Endothelial cell of umbilical vein (primary cell): Measurements from ENCODE around the gene ELOB.

ENCODE experiments used
- CTCF ChIP-seq, 2 donors: IDR thresholded peaks; 1 replicate in 1 of 2; 2 replicates in 1 of 2; pipeline ENCODE4 v1.5.1; 2011; ENCODE audit warnings: low read length in 2 of 2, mild to moderate bottlenecking in 2 of 2, moderate library complexity in 2 of 2, control low read depth in 1 of 2, inconsistent platforms in 1 of 2, low read depth in 1 of 2; ENCODE audit not compliant: insufficient read depth in 1 of 2; ENCODE audit errors: extremely low read depth in 1 of 2
- EZH2 ChIP-seq: IDR thresholded peaks from 2 replicates; pipeline ENCODE4 v1.6.1; 2012; ENCODE audit warnings: borderline replicate concordance, low read depth, mild to moderate bottlenecking, moderate library complexity, low read length, inconsistent platforms; ENCODE audit not compliant: severe bottlenecking
- FOS ChIP-seq: IDR thresholded peaks from 2 replicates; pipeline ENCODE4 v1.6.1; 2011; ENCODE audit warnings: mild to moderate bottlenecking, low read length, moderate library complexity, borderline replicate concordance; ENCODE audit not compliant: insufficient read depth
- GATA2 ChIP-seq: IDR thresholded peaks from 2 replicates; pipeline ENCODE4 v1.7.0; 2011; ENCODE audit warnings: low read depth, mild to moderate bottlenecking, moderate library complexity, mixed read lengths, low read length; ENCODE audit not compliant: insufficient read length, insufficient read depth
- MAX ChIP-seq: IDR thresholded peaks from 2 replicates; pipeline ENCODE4 v1.6.1; 2011; ENCODE audit not compliant: insufficient read depth, insufficient read length
- MYC ChIP-seq: IDR thresholded peaks from one replicate; pipeline ENCODE4 v1.6.1; 2011; ENCODE audit warnings: mild to moderate bottlenecking, low read depth, low read length
- POLR2A ChIP-seq: IDR thresholded peaks from 2 replicates; pipeline ENCODE4 v1.6.1; 2012; ENCODE audit warnings: low read depth, mild to moderate bottlenecking, control low read depth, low read length
- POLR2AphosphoS5 ChIP-seq: IDR thresholded peaks from 2 replicates; pipeline ENCODE4 v1.6.1; 2012; ENCODE audit warnings: low read depth, mild to moderate bottlenecking, control low read depth, low read length, moderate library complexity; ENCODE audit not compliant: insufficient read depth

DNA sequence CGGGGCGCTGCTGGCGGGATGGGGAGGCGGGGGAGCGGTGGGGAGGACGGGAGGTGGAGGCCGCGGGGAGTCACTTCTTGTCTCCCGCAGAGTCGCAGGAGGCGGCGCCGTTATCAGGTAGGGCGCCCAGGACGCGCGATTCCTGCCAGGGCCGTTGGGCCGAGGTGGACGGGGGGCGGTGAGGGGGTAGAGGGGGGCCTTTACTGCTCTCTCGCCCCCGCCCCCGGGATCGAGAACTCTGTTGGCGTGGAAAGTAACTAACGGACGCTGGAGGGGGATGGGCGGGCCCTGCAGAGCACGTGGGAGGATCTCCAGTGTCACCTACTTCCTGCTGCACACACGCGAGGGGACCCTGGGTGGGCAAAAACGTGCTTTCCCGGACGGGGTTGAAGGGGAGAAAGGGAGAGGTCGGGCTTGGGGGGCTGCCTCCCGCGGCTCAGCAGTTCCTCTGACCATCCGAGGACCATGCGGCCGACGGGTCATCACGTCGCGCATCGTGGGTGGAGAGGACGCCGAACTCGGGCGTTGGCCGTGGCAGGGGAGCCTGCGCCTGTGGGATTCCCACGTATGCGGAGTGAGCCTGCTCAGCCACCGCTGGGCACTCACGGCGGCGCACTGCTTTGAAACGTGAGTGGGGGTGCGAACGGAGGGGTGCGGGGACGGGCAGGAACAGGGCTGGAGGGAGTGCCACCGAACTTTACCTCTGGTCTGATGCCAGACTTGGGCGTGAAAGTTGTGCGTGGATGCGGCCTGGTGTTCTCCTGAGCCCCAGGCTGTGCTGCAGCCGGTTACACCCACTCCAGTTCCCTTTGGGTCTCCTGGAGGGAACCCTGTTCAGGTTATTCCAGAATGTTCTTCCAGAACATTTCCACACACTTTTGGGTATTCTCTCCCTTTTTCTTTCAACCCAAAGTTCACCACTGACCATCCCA is 40.5 kb upstream of the ELOB start:
- TF ChIP-seq CTCF (IDR thresholded peaks at IDR 0.05; ENCODE audit: extremely low read depth in 1 of 2, insufficient read depth in 1 of 2, low read depth in 1 of 2, low read length in 2 of 2) (no peak), EZH2 (no peak), POLR2A (no peak), FOS (no peak), POLR2AphosphoS5 (no peak), MAX (no peak), MYC (no peak), GATA2 (no peak)
